Panc1 (cell line): ENCODE results near the gene ADK.

Experiments used
- CTCF ChIP-seq: fragments of 450-650 bp; IDR thresholded peaks from 2 replicates; pipeline ENCODE4 v1.5.1; 2017; ENCODE audit warnings: mild to moderate bottlenecking
- REST ChIP-seq, 2 experiments: IDR thresholded peaks; 2 replicates each; pipeline ENCODE4 v1.6.1; 2011 to 2012; ENCODE audit warnings: low read depth in 2 of 2, control low read depth in 1 of 2, low read length in 1 of 2, mild to moderate bottlenecking in 1 of 2, moderate library complexity in 1 of 2; ENCODE audit not compliant: insufficient read depth in 1 of 2

GRCh38 chr10:74150990-74151878, at the start of gene ADK:
- TF ChIP-seq CTCF: no peak
- TF ChIP-seq REST (IDR thresholded peaks at IDR 0.05; ENCODE audit: insufficient read depth in 1 of 2, low read depth in 2 of 2, low read length in 1 of 2): no peak
